H9 (cell line): ENCODE results near the gene EDNRA. TPM values are rescaled to one million over a fixed set of nuclear protein-coding genes. Genes with fewer than 3 reads are reported as not detected.

Experiments
- DNase-seq: peaks from one replicate; pipeline ENCODE4 v3.0.0-alpha.2; 2017
- H2AFZ ChIP-seq: one replicate; pipeline ENCODE4 v1.6.1; 2013; ENCODE audit warnings: mild to moderate bottlenecking, low read length, control low read depth, moderate library complexity
- H2AK5ac ChIP-seq: 2 replicates; pipeline ENCODE4 v1.6.1; 2013; ENCODE audit warnings: low read length, control low read depth, mixed read lengths; ENCODE audit not compliant: insufficient read length
- H2BK120ac ChIP-seq: one replicate; pipeline ENCODE4 v1.6.1; 2013; ENCODE audit warnings: low read depth, mild to moderate bottlenecking, low read length, control low read depth, inconsistent platforms; ENCODE audit not compliant: poor library complexity, severe bottlenecking
- H2BK12ac ChIP-seq: 2 replicates; pipeline ENCODE4 v1.6.1; 2013; ENCODE audit warnings: low read length, control low read depth, mixed read lengths, low read depth; ENCODE audit not compliant: insufficient read length
- H2BK15ac ChIP-seq: 2 replicates; pipeline ENCODE4 v1.6.1; 2013; ENCODE audit warnings: low read depth, low read length, control low read depth
- H2BK20ac ChIP-seq: one replicate; pipeline ENCODE4 v1.6.1; 2013; ENCODE audit warnings: low read depth, mild to moderate bottlenecking, low read length, control low read depth, inconsistent platforms; ENCODE audit not compliant: poor library complexity, severe bottlenecking
- H2BK5ac ChIP-seq: 2 replicates; pipeline ENCODE4 v1.6.1; 2013; ENCODE audit warnings: low read length, control low read depth, mixed read lengths; ENCODE audit not compliant: insufficient read length
- H3K14ac ChIP-seq: 2 replicates; pipeline ENCODE4 v1.6.1; 2013; ENCODE audit warnings: low read length, control low read depth; ENCODE audit not compliant: insufficient read depth
- H3K18ac ChIP-seq: 2 replicates; pipeline ENCODE4 v1.6.1; 2013; ENCODE audit warnings: low read depth, mild to moderate bottlenecking, mixed read lengths, low read length, control low read depth; ENCODE audit not compliant: insufficient read length
- H3K23ac ChIP-seq: 2 replicates; pipeline ENCODE4 v1.6.1; 2013; ENCODE audit warnings: low read length, control low read depth, mixed read lengths, low read depth; ENCODE audit not compliant: insufficient read length
- H3K23me2 ChIP-seq: 2 replicates; pipeline ENCODE4 v1.6.1; 2013; ENCODE audit warnings: low read depth, mild to moderate bottlenecking, mixed read lengths, low read length, control low read depth; ENCODE audit not compliant: insufficient read length, poor library complexity, severe bottlenecking
- H3K27ac ChIP-seq: 2 replicates; pipeline ENCODE4 v1.5.1; 2013; ENCODE audit warnings: low read length, control low read depth, mixed read lengths, low read depth; ENCODE audit not compliant: insufficient read length
- H3K27me3 ChIP-seq: 2 replicates; pipeline ENCODE4 v1.6.1; 2013; ENCODE audit warnings: low read length, control low read depth, inconsistent platforms; ENCODE audit not compliant: insufficient read depth
- H3K4ac ChIP-seq: 2 replicates; pipeline ENCODE4 v1.6.1; 2013; ENCODE audit warnings: low read depth, mild to moderate bottlenecking, control low read depth, inconsistent platforms, low read length, moderate library complexity
- H3K4me1 ChIP-seq: 2 replicates; pipeline ENCODE4 v1.6.1; 2013; ENCODE audit warnings: low read length, control low read depth, inconsistent platforms; ENCODE audit not compliant: insufficient read depth
- H3K4me2 ChIP-seq: 2 replicates; pipeline ENCODE4 v1.6.1; 2013; ENCODE audit warnings: low read length, control low read depth, mixed read lengths; ENCODE audit not compliant: insufficient read length, insufficient read depth
- H3K56ac ChIP-seq: 2 replicates; pipeline ENCODE4 v1.6.1; 2013; ENCODE audit warnings: low read depth, mild to moderate bottlenecking, mixed read lengths, low read length, control low read depth; ENCODE audit not compliant: insufficient read length
- H3K79me1 ChIP-seq: 2 replicates; pipeline ENCODE4 v1.6.1; 2013; ENCODE audit warnings: low read depth, mild to moderate bottlenecking, moderate library complexity, low read length, control low read depth, inconsistent platforms; ENCODE audit not compliant: insufficient read depth, poor library complexity, severe bottlenecking
- H3K79me2 ChIP-seq: 2 replicates; pipeline ENCODE4 v1.6.1; 2013; ENCODE audit warnings: low read length, control low read depth, inconsistent platforms; ENCODE audit not compliant: insufficient read depth
- H3K9ac ChIP-seq: 2 replicates; pipeline ENCODE4 v1.6.1; 2013; ENCODE audit warnings: low read length, control low read depth, mixed read lengths; ENCODE audit not compliant: insufficient read length; ENCODE audit errors: extremely low read depth
- H3K9me3 ChIP-seq: one replicate; pipeline ENCODE4 v1.6.1; 2013; ENCODE audit warnings: low read depth, low read length, inconsistent platforms; ENCODE audit not compliant: control insufficient read depth
- H3T11ph ChIP-seq: one replicate; pipeline ENCODE4 v1.6.1; 2013; ENCODE audit warnings: mild to moderate bottlenecking, low read length, control low read depth, inconsistent platforms
- H4K20me1 ChIP-seq: one replicate; pipeline ENCODE4 v1.6.1; 2013; ENCODE audit not compliant: control insufficient read depth, insufficient read length, insufficient read depth
- H4K5ac ChIP-seq: 2 replicates; pipeline ENCODE4 v1.6.1; 2013; ENCODE audit warnings: low read depth, mild to moderate bottlenecking, mixed read lengths, low read length, control low read depth; ENCODE audit not compliant: insufficient read length
- H4K8ac ChIP-seq: replicated peaks from 2 replicates; pipeline ENCODE4 v1.6.1; 2013; ENCODE audit warnings: low read length, control low read depth, mixed read lengths, low read depth; ENCODE audit not compliant: insufficient read length
- H4K91ac ChIP-seq: 2 replicates; pipeline ENCODE4 v1.6.1; 2013; ENCODE audit warnings: low read depth, mild to moderate bottlenecking, moderate library complexity, mixed read lengths, low read length, control low read depth; ENCODE audit not compliant: insufficient read length
- H3K27ac Mint-ChIP-seq, 3 experiments: 2 replicates in 2 of 3; 3 replicates in 1 of 3; pipeline ENCODE4 v1.8.0; 2020 to 2021; ENCODE audit warnings: mixed read lengths in 3 of 3, mild to moderate bottlenecking in 1 of 3, moderate library complexity in 1 of 3
- H3K27me3 Mint-ChIP-seq: 2 replicates; pipeline ENCODE4 v1.8.0; 2021; ENCODE audit warnings: low read depth, mild to moderate bottlenecking, moderate library complexity, mixed read lengths
- H3K36me3 Mint-ChIP-seq, 3 experiments: 2 replicates in 2 of 3; 3 replicates in 1 of 3; pipeline ENCODE4 v1.8.0; 2020 to 2021; ENCODE audit warnings: low read depth in 3 of 3, mixed read lengths in 3 of 3; ENCODE audit not compliant: insufficient read depth in 1 of 3
- H3K4me1 Mint-ChIP-seq, 2 experiments: 2 replicates each; pipeline ENCODE4 v1.8.0; 2020; ENCODE audit warnings: mixed read lengths in 2 of 2
- H3K4me3 Mint-ChIP-seq, 2 experiments: 2 replicates in 1 of 2; 3 replicates in 1 of 2; pipeline ENCODE4 v1.8.0; 2020 to 2021; ENCODE audit warnings: mild to moderate bottlenecking in 2 of 2, mixed read lengths in 2 of 2, moderate library complexity in 1 of 2
- H3K9me3 Mint-ChIP-seq, 2 experiments: 2 replicates in 1 of 2; 3 replicates in 1 of 2; pipeline ENCODE4 v1.8.0; 2020; ENCODE audit warnings: mild to moderate bottlenecking in 2 of 2, mixed read lengths in 2 of 2, moderate library complexity in 1 of 2
- WGBS: extraction: QIAGEN DNeasy Blood & Tissue Kit; methylation state at CpG from one replicate; pipeline ENCODE4 v1.1.7; 2013; ENCODE audit warnings: missing lambda C conversion rate, low lambda C conversion rate, mixed read lengths; ENCODE audit not compliant: insufficient read length; ENCODE audit errors: extremely low coverage; 5-methylcytosine and 5-hydroxymethylcytosine counted together
- total RNA-seq: library from RNA; stranded (reverse); gene quantifications from 2 replicates; pipeline ENCODE4 v1.2.1, GENCODE V29; 2021
- TF ChIP-seq, protein P1 (sequence below): fragments of 200-600 bp; sonication (generic); conservative IDR thresholded peaks from 3 replicates; pipeline ENCODE4 v1.8.0; 2021; ENCODE audit warnings: antibody characterized with exemption, mild to moderate bottlenecking

EDNRA gene
- total RNA-seq, 1 experiment from 2014 or later = 1.6 TPM

DNA sequence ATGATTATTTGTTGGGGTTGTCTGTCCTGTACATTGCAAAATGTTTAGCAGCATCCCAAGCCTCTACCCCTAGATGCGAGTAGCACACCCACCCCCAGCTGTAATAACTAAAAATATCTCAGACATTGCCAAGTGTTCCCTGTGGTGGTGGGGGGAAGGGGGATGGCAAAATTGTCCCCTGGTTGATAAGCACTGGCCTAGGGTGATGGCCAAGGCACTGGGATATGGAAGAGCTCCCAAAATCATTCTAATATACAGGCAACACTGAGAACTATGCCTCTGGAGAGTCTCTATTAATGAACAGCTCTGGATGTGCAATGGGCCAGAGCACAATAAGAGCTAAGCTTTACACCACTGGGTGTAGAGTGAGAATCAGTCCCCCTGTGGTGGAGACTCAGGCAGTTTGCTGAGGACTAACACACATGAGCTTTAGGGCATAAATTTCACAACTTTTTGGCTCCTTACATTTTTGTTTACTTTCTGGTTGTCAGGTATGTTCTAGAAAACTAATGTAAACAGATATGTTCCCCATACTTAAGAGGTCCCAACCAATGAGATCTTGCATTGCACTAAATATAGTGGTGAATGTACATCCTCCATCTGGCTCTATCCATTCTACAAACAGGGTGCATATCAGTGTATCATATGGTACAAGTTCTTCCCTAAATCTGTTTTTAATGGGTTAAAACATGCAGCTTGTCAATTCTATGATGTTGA lies 34.5 kb downstream of the EDNRA start:
- WGBS = no CpG with 5 or more reads among the region's 1 CpG
- TF ChIP-seq, protein P1, sequence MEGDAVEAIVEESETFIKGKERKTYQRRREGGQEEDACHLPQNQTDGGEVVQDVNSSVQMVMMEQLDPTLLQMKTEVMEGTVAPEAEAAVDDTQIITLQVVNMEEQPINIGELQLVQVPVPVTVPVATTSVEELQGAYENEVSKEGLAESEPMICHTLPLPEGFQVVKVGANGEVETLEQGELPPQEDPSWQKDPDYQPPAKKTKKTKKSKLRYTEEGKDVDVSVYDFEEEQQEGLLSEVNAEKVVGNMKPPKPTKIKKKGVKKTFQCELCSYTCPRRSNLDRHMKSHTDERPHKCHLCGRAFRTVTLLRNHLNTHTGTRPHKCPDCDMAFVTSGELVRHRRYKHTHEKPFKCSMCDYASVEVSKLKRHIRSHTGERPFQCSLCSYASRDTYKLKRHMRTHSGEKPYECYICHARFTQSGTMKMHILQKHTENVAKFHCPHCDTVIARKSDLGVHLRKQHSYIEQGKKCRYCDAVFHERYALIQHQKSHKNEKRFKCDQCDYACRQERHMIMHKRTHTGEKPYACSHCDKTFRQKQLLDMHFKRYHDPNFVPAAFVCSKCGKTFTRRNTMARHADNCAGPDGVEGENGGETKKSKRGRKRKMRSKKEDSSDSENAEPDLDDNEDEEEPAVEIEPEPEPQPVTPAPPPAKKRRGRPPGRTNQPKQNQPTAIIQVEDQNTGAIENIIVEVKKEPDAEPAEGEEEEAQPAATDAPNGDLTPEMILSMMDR = no peak
- no peak overlapping the region for H3K9ac ChIP-seq
- H4K8ac ChIP-seq = no peak overlapping the region
- H3K56ac ChIP-seq = no peak overlapping the region
- no peak overlapping the region for H2BK120ac ChIP-seq
- H3K14ac ChIP-seq = no peak overlapping the region
- no peak overlapping the region for H2BK12ac ChIP-seq
- H3K4me1 ChIP-seq = no peaks in the 10 kb centered on the region
- no peak overlapping the region for H2BK20ac ChIP-seq
- H4K20me1 ChIP-seq = no peaks in the 10 kb centered on the region
- no peaks in the 10 kb centered on the region for H3K9me3 Mint-ChIP-seq
- H3K36me3 Mint-ChIP-seq = no peaks in the 10 kb centered on the region
- no peaks in the 10 kb centered on the region for H3K23me2 ChIP-seq
- no peak overlapping the region for H4K5ac ChIP-seq
- no peak overlapping the region for H3K4ac ChIP-seq
- no peak overlapping the region for H2AFZ ChIP-seq
- no peak overlapping the region for H4K91ac ChIP-seq
- no peak overlapping the region for H2AK5ac ChIP-seq
- no peaks in the 10 kb centered on the region for H3K4me1 Mint-ChIP-seq
- H2BK5ac ChIP-seq = no peak overlapping the region
- no peak overlapping the region for H3K27ac ChIP-seq
- H3K18ac ChIP-seq = no peak overlapping the region
- H3K23ac ChIP-seq = no peak overlapping the region
- H3K9me3 ChIP-seq = no peaks in the 10 kb centered on the region
- no peaks in the 10 kb centered on the region for H3K27me3 ChIP-seq
- H2BK15ac ChIP-seq = no peak overlapping the region
- H3K79me1 ChIP-seq = no peaks in the 10 kb centered on the region
- no peaks in the 10 kb centered on the region for H3K79me2 ChIP-seq
- H3K4me2 ChIP-seq = no peak overlapping the region
- no peak for DNase-seq
- H3K4me3 Mint-ChIP-seq = no peak overlapping the region
- no peaks in the 10 kb centered on the region for H3K27me3 Mint-ChIP-seq
- H3K27ac Mint-ChIP-seq = no peak overlapping the region
- H3T11ph ChIP-seq = no peak overlapping the region
